Activated naive CD4-positive, alpha-beta T cell treated with anti-CD3 and anti-CD28 coated beads, Interleukin-2, amount 50 U/mL, for 72 hours (primary cell): ENCODE measurements around the gene LYL1. TPM values are rescaled to one million over a fixed set of nuclear protein-coding genes. Genes with fewer than 3 reads are reported as not detected.

Experiments
- ATAC-seq, 2 donors: fragments of 150-1000 bp; cut with Tn5 transposase; 2 replicates each; pipeline ENCODE4 v1.10.0; 2021; ENCODE audit warnings: mild to moderate bottlenecking in 2 of 2, moderate library complexity in 2 of 2
- DNase-seq, 2 donors: peaks; one replicate each; pipeline ENCODE4 v3.0.0; 2021 to 2022; ENCODE audit warnings: low spot score in 2 of 2
- H3K27ac Mint-ChIP-seq, 2 donors: one replicate each; pipeline ENCODE4 v1.8.0; 2022; ENCODE audit warnings: mild to moderate bottlenecking in 2 of 2, mixed read lengths in 2 of 2
- H3K36me3 Mint-ChIP-seq, 2 donors: one replicate each; pipeline ENCODE4 v1.8.0; 2022; ENCODE audit warnings: mixed read lengths in 2 of 2
- H3K9me3 Mint-ChIP-seq, 2 donors: one replicate each; pipeline ENCODE4 v1.8.0; 2022; ENCODE audit warnings: mixed read lengths in 2 of 2
- total RNA-seq, 2 donors: library from RNA; stranded (reverse); gene quantifications; one replicate each; pipeline ENCODE4 v1.2.3, GENCODE V29; 2022

LYL1 gene
- total RNA-seq, 2 donors from 2014 or later: 0.71 to 3.2 TPM

- peak; percentile 77 to 91 for DNase-seq
- peak overlapping the region; percentile 86 to 93 for H3K27ac Mint-ChIP-seq
- no peaks in the 10 kb centered on the region for H3K36me3 Mint-ChIP-seq
- ATAC-seq: peak; percentile 83 to 89
- no peaks in the 10 kb centered on the region for H3K9me3 Mint-ChIP-seq
Observed at GRCh38 chr19:13100031-13100588, 2.5 kb downstream of the LYL1 start.

- ATAC-seq (peak; percentile 59 to 64), DNase-seq (peak; percentile 71 to 87)
- Mint-ChIP-seq H3K36me3 (no peaks in the 10 kb centered on the region), H3K9me3 (no peaks in the 10 kb centered on the region), H3K27ac (peak overlapping the region; percentile 86 to 93)
Observed at GRCh38 chr19:13099073-13099999, 3.3 kb downstream of the LYL1 start.

- Mint-ChIP-seq H3K36me3 (no peaks in the 10 kb centered on the region), H3K9me3 (no peaks in the 10 kb centered on the region), H3K27ac (no peak overlapping the region)
- ATAC-seq: no peak
- peak in 1 of 2 donors; percentile 28 for DNase-seq
Observed at GRCh38 chr19:13098277-13099072, 4.2 kb downstream of the LYL1 start.

GRCh38 chr19:13097463-13098258, 5.0 kb downstream of the LYL1 start:
- no peaks in the 10 kb centered on the region for H3K36me3 Mint-ChIP-seq
- no peak for DNase-seq
- no peak for ATAC-seq
- H3K27ac Mint-ChIP-seq: no peak overlapping the region
- no peaks in the 10 kb centered on the region for H3K9me3 Mint-ChIP-seq

- no peak for DNase-seq
- ATAC-seq: no peak
- Mint-ChIP-seq H3K9me3 (no peaks in the 10 kb centered on the region), H3K27ac (no peak overlapping the region), H3K36me3 (no peaks in the 10 kb centered on the region)
Observed at GRCh38 chr19:13097033-13097462, 5.6 kb downstream of the LYL1 start.

- no peak overlapping the region for H3K27ac Mint-ChIP-seq
- DNase-seq: peak in 1 of 2 donors; percentile 32
Observed at GRCh38 chr19:13095934-13096927, 6.4 kb downstream of the LYL1 start.

GRCh38 chr19:13095393-13095784, 7.3 kb downstream of the LYL1 start:
- Mint-ChIP-seq H3K9me3 (no peaks in the 10 kb centered on the region), H3K27ac (no peak overlapping the region), H3K36me3 (no peaks in the 10 kb centered on the region)
- ATAC-seq (no peak), DNase-seq (no peak)

More at GRCh38 chr19:13095934-13096927, 6.4 kb downstream of the LYL1 start:
- ATAC-seq: no peak
- H3K9me3 Mint-ChIP-seq: no peaks in the 10 kb centered on the region
- no peaks in the 10 kb centered on the region for H3K36me3 Mint-ChIP-seq

GRCh38 chr19:13094771-13095392, 7.8 kb downstream of the LYL1 start:
- Mint-ChIP-seq H3K9me3 (no peaks in the 10 kb centered on the region), H3K27ac (no peak overlapping the region), H3K36me3 (no peaks in the 10 kb centered on the region)
- DNase-seq: no peak
- ATAC-seq: no peak

- DNase-seq (no peak), ATAC-seq (no peak)
- Mint-ChIP-seq H3K36me3 (no peaks in the 10 kb centered on the region), H3K9me3 (no peaks in the 10 kb centered on the region), H3K27ac (no peak overlapping the region)
Observed at GRCh38 chr19:13094106-13094504, 8.6 kb downstream of the LYL1 start.

- peak; percentile 85 to 88 for ATAC-seq
- Mint-ChIP-seq H3K36me3 (no peaks in the 10 kb centered on the region), H3K27ac (no peak overlapping the region), H3K9me3 (no peaks in the 10 kb centered on the region)
- DNase-seq: peak; percentile 75 to 83
Observed at GRCh38 chr19:13093407-13094105, 9.1 kb downstream of the LYL1 start.

- no peak for DNase-seq
- Mint-ChIP-seq H3K36me3 (no peaks in the 10 kb centered on the region), H3K27ac (no peak overlapping the region), H3K9me3 (no peaks in the 10 kb centered on the region)
- no peak for ATAC-seq
Observed at GRCh38 chr19:13092606-13093235, 9.9 kb downstream of the LYL1 start.

- H3K27ac Mint-ChIP-seq: no peak overlapping the region
- ATAC-seq: no peak
- H3K36me3 Mint-ChIP-seq: no peaks in the 10 kb centered on the region
- no peaks in the 10 kb centered on the region for H3K9me3 Mint-ChIP-seq
- DNase-seq: no peak
Observed at GRCh38 chr19:13092158-13092543, 10.5 kb downstream of the LYL1 start.

GRCh38 chr19:13091400-13092157, 11.1 kb downstream of the LYL1 start:
- no peak overlapping the region for H3K27ac Mint-ChIP-seq
- no peaks in the 10 kb centered on the region for H3K36me3 Mint-ChIP-seq
- no peak for DNase-seq
- no peak for ATAC-seq
- no peaks in the 10 kb centered on the region for H3K9me3 Mint-ChIP-seq
